ENCODE results near the gene SLC44A2. TPM values are rescaled to one million over a fixed set of nuclear protein-coding genes. Genes with fewer than 3 reads are reported as not detected.

Gene SLC44A2
- total and polyA plus RNA-seq, 2 experiments from 2014 or later: 44.4 to 91.3 TPM

DNA sequence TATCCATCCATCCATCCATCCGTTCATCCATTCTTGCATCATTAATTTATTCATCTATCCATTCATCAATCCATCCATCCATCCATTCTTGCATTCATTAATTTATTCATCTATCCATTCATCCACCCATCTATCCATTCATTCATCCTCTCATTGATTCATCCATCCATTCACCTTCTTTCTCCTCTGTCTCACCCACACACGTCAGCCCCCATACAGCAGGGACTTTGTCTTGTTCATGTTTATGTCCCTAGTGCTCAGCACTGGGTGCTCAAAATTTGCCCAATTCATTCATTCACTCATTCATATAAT, 37.6 kb upstream of the SLC44A2 start:
- no peak for TF ChIP-seq EZH2 (IDR thresholded peaks at IDR 0.05; ENCODE audit: borderline replicate concordance)
- no peak for TF ChIP-seq EZH2phosphoT487 (IDR thresholded peaks at IDR 0.05; ENCODE audit: low read depth, severe bottlenecking, unreplicated experiment)
- TF ChIP-seq, protein P1, sequence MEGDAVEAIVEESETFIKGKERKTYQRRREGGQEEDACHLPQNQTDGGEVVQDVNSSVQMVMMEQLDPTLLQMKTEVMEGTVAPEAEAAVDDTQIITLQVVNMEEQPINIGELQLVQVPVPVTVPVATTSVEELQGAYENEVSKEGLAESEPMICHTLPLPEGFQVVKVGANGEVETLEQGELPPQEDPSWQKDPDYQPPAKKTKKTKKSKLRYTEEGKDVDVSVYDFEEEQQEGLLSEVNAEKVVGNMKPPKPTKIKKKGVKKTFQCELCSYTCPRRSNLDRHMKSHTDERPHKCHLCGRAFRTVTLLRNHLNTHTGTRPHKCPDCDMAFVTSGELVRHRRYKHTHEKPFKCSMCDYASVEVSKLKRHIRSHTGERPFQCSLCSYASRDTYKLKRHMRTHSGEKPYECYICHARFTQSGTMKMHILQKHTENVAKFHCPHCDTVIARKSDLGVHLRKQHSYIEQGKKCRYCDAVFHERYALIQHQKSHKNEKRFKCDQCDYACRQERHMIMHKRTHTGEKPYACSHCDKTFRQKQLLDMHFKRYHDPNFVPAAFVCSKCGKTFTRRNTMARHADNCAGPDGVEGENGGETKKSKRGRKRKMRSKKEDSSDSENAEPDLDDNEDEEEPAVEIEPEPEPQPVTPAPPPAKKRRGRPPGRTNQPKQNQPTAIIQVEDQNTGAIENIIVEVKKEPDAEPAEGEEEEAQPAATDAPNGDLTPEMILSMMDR (IDR thresholded peaks at IDR 0.05; ENCODE audit: poor library complexity): no peak
- Histone ChIP-seq H3K27ac (no peak overlapping the region), H3K4me2 (no peak overlapping the region)

DNA sequence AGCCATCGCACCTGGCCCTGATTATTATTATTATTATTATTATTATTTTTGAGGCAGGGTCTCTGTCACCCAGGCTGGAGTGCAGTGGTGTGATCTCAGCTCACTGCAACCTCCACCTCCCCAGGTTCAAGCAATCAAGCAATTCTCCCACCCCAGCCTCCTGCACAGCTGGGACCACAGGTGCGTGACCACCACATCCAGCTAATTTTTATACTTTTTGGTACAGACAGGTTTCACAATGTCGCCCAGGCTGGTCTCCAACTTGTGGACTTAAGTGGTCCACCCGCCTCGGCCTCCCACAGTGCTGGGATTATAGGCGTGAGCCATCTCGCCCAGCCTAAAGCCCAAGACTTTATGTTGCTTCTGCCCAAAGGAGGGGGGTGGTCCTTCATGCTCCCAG, 32.2 kb upstream of the SLC44A2 start:
- no peaks in the 10 kb centered on the region for H3K27me3 ChIP-seq
- no peaks in the 10 kb centered on the region for H4K20me1 ChIP-seq (ENCODE audit: insufficient read depth, poor library complexity, severe bottlenecking)
- WGBS (ENCODE audit: low lambda C conversion rate, missing lambda C conversion rate): 93% methylated on average over 7 of the region's 7 CpGs
- no peaks in the 10 kb centered on the region for H3K4me1 ChIP-seq (ENCODE audit: insufficient read depth)
- no peak for DNase-seq (ENCODE audit: low spot score)
- H3K36me3 ChIP-seq (replicated peaks; ENCODE audit: insufficient read depth, low read depth): no peaks in the 10 kb centered on the region
- no peak overlapping the region for H3K4me3 ChIP-seq
- no peaks in the 10 kb centered on the region for H3K9me2 ChIP-seq (replicated peaks; ENCODE audit: insufficient read depth)
- TF ChIP-seq EZH2 (IDR thresholded peaks at IDR 0.05; ENCODE audit: borderline replicate concordance) (no peak), EZH2phosphoT487 (IDR thresholded peaks at IDR 0.05; ENCODE audit: low read depth, severe bottlenecking, unreplicated experiment) (no peak)
- TF ChIP-seq, protein P1 (IDR thresholded peaks at IDR 0.05; ENCODE audit: poor library complexity): no peak
- no peaks in the 10 kb centered on the region for H3K79me2 ChIP-seq
- no peaks in the 10 kb centered on the region for H3K9me3 ChIP-seq (ENCODE audit: low read depth)
- H3K27ac ChIP-seq: no peak overlapping the region
- no peak overlapping the region for H3K4me2 ChIP-seq
- H2AFZ ChIP-seq: no peak overlapping the region

More for the DNA sequence above, 37.6 kb upstream of the SLC44A2 start:
- H3K79me2 ChIP-seq: peaks cover 7% of the 10 kb centered on the region
- no peaks in the 10 kb centered on the region for H3K4me1 ChIP-seq (ENCODE audit: insufficient read depth)
- H3K4me3 ChIP-seq: no peak overlapping the region
- no peaks in the 10 kb centered on the region for H3K9me3 ChIP-seq (ENCODE audit: low read depth)
- H3K27me3 ChIP-seq: no peaks in the 10 kb centered on the region
- H3K9me2 ChIP-seq (replicated peaks; ENCODE audit: insufficient read depth): no peaks in the 10 kb centered on the region
- WGBS (ENCODE audit: low lambda C conversion rate, missing lambda C conversion rate): 92% methylated on average over 2 of the region's 2 CpGs
- H3K36me3 ChIP-seq (replicated peaks; ENCODE audit: insufficient read depth, low read depth): no peaks in the 10 kb centered on the region
- no peaks in the 10 kb centered on the region for H4K20me1 ChIP-seq (ENCODE audit: insufficient read depth, poor library complexity, severe bottlenecking)
- no peak for DNase-seq (ENCODE audit: low spot score)
- no peak overlapping the region for H2AFZ ChIP-seq

DNA sequence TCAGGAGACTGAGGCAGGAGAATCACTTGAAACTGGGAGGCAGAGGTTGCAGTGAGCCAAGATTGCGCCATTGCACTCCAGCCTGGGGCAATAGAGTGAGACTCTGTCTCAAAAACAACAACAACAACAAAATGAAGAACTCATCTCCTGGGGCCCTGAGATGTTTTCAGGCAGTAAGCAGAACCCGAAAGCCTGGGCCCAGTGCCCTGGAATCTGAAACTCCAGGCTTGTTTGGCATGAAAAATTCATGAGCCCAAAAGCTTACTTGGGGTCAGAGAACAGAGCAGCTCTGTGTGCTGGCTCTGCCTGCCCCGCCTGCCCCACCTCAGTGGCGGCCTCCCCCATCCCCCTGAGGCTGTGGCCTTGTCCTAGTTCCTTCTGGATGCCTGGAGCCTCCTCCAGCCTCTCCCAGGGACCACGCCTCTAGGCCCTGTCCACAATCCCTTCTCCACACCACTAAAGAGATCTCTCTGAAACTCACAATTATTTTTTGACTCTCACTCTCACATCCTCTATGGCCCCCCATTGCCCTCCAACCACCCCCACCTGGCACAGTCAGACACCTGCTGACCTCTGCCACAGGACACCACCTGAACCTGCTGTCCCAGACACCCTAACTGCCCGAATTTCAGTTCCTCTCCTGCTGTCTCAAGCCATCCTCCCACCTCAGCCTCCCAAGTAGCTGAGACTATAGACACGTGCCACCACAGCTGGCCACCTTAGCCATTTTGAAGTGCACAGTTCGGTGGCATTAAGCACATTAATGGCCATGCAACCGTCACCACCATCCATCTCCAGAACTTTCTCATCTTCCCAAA, 31.3 kb upstream of the SLC44A2 start:
- Histone ChIP-seq H3K27ac (no peak overlapping the region), H3K27me3 (no peaks in the 10 kb centered on the region), H3K9me3 (ENCODE audit: low read depth) (no peaks in the 10 kb centered on the region), H3K9me2 (replicated peaks; ENCODE audit: insufficient read depth) (no peaks in the 10 kb centered on the region), H3K4me3 (no peak overlapping the region), H3K79me2 (no peaks in the 10 kb centered on the region), H3K36me3 (replicated peaks; ENCODE audit: insufficient read depth, low read depth) (no peaks in the 10 kb centered on the region), H2AFZ (no peak overlapping the region), H3K4me2 (no peak overlapping the region), H4K20me1 (ENCODE audit: insufficient read depth, poor library complexity, severe bottlenecking) (no peaks in the 10 kb centered on the region), H3K4me1 (ENCODE audit: insufficient read depth) (no peaks in the 10 kb centered on the region)
- TF ChIP-seq, protein P1 (IDR thresholded peaks at IDR 0.05; ENCODE audit: poor library complexity): no peak
- TF ChIP-seq EZH2phosphoT487 (IDR thresholded peaks at IDR 0.05; ENCODE audit: low read depth, severe bottlenecking, unreplicated experiment): no peak
- TF ChIP-seq EZH2 (IDR thresholded peaks at IDR 0.05; ENCODE audit: borderline replicate concordance): no peak
- 86% methylated on average over 7 of the region's 9 CpGs for WGBS (ENCODE audit: low lambda C conversion rate, missing lambda C conversion rate)
- DNase-seq (ENCODE audit: low spot score): no peak

Data from hepatocyte (in vitro differentiated cells).